Transverse colon (tissue), 4 donors: ENCODE results near the gene BAIAP3. TPM values are rescaled to one million over a fixed set of nuclear protein-coding genes. Genes with fewer than 3 reads are reported as not detected.
A peak's percentile ranks its signal among the peaks of the same experiment; 100 is the strongest.
"Not testable (repeated sequence)": the region's sequence is repeated elsewhere in the genome, so short reads cannot be mapped to it uniquely, and the experiment has no call there.

Experiments used
- DNase-seq: peaks from one replicate; pipeline ENCODE4 v3.0.0-alpha.2; 2019
- H3K27ac ChIP-seq, 4 donors: fragments of 200-600 bp; sonication (generic); 2 replicates each; pipeline ENCODE4 v1.5.1; 2016 to 2018; ENCODE audit warnings: inconsistent platforms in 4 of 4
- H3K27me3 ChIP-seq: fragments of 200-600 bp; sonication (generic); 2 replicates; pipeline ENCODE4 v1.5.1; 2017; ENCODE audit warnings: inconsistent platforms
- H3K36me3 ChIP-seq, 4 donors: fragments of 200-600 bp; sonication (generic); 2 replicates each; pipeline ENCODE4 v1.5.1; 2017 to 2019; ENCODE audit warnings: inconsistent platforms in 4 of 4
- H3K4me1 ChIP-seq, 4 donors: fragments of 200-600 bp; sonication (generic); 2 replicates each; pipeline ENCODE4 v1.5.1; 2017 to 2020; ENCODE audit warnings: inconsistent platforms in 4 of 4
- H3K4me3 ChIP-seq, 4 donors: fragments of 200-600 bp; sonication (generic); 1 replicate in 1 of 4; 2 replicates in 3 of 4; pipeline versions ENCODE4 v1.5.1 to v1.6.1; 2017 to 2019; ENCODE audit warnings: inconsistent platforms in 4 of 4
- H3K9me3 ChIP-seq, 2 donors: fragments of 200-600 bp; sonication (generic); 2 replicates each; pipeline ENCODE4 v1.5.1; 2017 to 2019; ENCODE audit warnings: inconsistent platforms in 2 of 2
- EP300 ChIP-seq: sonication (generic); formaldehyde crosslinking; IDR thresholded peaks from one replicate; pipeline ENCODE4 v1.6.1; 2017; ENCODE audit warnings: antibody characterized with exemption, low read depth
- POLR2A ChIP-seq: fragments of 450-650 bp; IDR thresholded peaks from one replicate; pipeline ENCODE4 v1.6.1; 2016; ENCODE audit warnings: antibody characterized with exemption, mild to moderate bottlenecking, moderate library complexity
- POLR2AphosphoS5 ChIP-seq, 3 donors: sonication (generic); formaldehyde crosslinking; IDR thresholded peaks; one replicate each; pipeline ENCODE4 v1.6.1; 2016; ENCODE audit warnings: antibody characterized with exemption in 3 of 3
- WGBS, 2 donors: methylation state at CpG; one replicate each; pipeline ENCODE4 v1.1.5; 2018; ENCODE audit warnings: low coverage in 1 of 2; 5-methylcytosine and 5-hydroxymethylcytosine counted together
- in situ Hi-C, 4 donors: fragments of 200-750 bp; cut with MboI; loops; one replicate each; pipeline versions ENCODE4 v1.15.0 to v1.15.1; 2017; ENCODE audit warnings: low sequenced_read_pairs in 3 of 4, low pct_ligation_motif_present in 1 of 4, low pct_unique_long_range_greater_than_20kb in 1 of 4
- intact Hi-C: fragments of 100-400 bp; cut with DNase I; formaldehyde crosslinking; loops from one replicate; pipeline ENCODE4 v1.15.1; 2023; ENCODE audit warnings: low total_unique reads
- total RNA-seq, 4 donors: library from RNA; depleted of rRNA; stranded (reverse); fragments of >200 nt; gene quantifications; one replicate each; pipeline ENCODE4 v1.1.0, GENCODE V29; 2016
- TF ChIP-seq, protein P1 (sequence below), 5 experiments: fragments of 200-600 bp in 3 of 5; fragments of 450-650 bp in 2 of 5; sonication (generic) in 3 of 5; IDR thresholded peaks; 1 replicate in 2 of 5; 2 replicates in 3 of 5; pipeline ENCODE4 v1.5.1; 2016 to 2017; ENCODE audit warnings: antibody characterized with exemption in 5 of 5, inconsistent platforms in 3 of 5, mild to moderate bottlenecking in 2 of 5, moderate library complexity in 1 of 5

BAIAP3 gene
- total RNA-seq, 4 donors from 2014 or later = 7.3 to 190 (median 11.4) TPM

GRCh38 chr16:1295465-1295864, 38.0 kb upstream of the BAIAP3 start:
- H3K9me3 ChIP-seq = no peaks in the 10 kb centered on the region
- no peak for DNase-seq
- in situ Hi-C loops (no loop called here), intact Hi-C loops (no loop called here)
- WGBS, 2 donors = 67 to 88% methylated on average over 2 to 5 of the region's 5 CpGs
- H3K4me3 ChIP-seq = no peak overlapping the region
- peaks cover under 1 to 16% (median 6%) of the 10 kb centered on the region in 4 donors for H3K4me1 ChIP-seq
- peaks cover 55% of the 10 kb centered on the region for H3K27me3 ChIP-seq
- no peaks in the 10 kb centered on the region for H3K36me3 ChIP-seq
- TF ChIP-seq POLR2AphosphoS5 (IDR thresholded peaks at IDR 0.05) (no peak), EP300 (no peak), POLR2A (no peak)
- TF ChIP-seq, protein P1, sequence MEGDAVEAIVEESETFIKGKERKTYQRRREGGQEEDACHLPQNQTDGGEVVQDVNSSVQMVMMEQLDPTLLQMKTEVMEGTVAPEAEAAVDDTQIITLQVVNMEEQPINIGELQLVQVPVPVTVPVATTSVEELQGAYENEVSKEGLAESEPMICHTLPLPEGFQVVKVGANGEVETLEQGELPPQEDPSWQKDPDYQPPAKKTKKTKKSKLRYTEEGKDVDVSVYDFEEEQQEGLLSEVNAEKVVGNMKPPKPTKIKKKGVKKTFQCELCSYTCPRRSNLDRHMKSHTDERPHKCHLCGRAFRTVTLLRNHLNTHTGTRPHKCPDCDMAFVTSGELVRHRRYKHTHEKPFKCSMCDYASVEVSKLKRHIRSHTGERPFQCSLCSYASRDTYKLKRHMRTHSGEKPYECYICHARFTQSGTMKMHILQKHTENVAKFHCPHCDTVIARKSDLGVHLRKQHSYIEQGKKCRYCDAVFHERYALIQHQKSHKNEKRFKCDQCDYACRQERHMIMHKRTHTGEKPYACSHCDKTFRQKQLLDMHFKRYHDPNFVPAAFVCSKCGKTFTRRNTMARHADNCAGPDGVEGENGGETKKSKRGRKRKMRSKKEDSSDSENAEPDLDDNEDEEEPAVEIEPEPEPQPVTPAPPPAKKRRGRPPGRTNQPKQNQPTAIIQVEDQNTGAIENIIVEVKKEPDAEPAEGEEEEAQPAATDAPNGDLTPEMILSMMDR (IDR thresholded peaks at IDR 0.05) = no peak
- H3K27ac ChIP-seq = no peak overlapping the region

DNA sequence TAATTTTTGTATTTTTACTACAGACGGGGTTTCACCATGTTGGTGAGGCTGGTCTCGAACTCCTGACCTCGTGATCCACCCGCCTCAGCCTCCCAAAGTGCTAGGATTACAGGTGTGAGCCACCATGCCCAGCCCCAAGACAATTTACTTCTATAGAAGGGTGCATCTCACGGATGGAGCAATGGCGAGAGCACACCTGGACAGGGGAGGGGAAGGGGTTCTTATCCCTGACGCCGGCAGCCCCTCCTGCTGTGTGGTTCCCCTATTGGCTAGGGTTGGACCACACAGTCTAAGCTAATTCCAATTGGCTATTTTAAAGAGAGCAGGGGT, 36.8 kb upstream of the BAIAP3 start:
- H3K4me3 ChIP-seq, intact Hi-C loops, DNase-seq, H3K27ac ChIP-seq, H3K9me3 ChIP-seq, in situ Hi-C loops, H3K36me3 ChIP-seq: not testable (repeated sequence)
- Histone ChIP-seq H3K4me1 (peaks cover 3 to 16% (median 12%) of the 10 kb centered on the region in 4 donors), H3K27me3 (peaks cover 54% of the 10 kb centered on the region)
- 64% methylated on average over 8 of the region's 8 CpGs; no CpG with 5 or more reads in 1 of the 2 donors for WGBS, 2 donors

GRCh38 chr16:1297018-1297696, 36.3 kb upstream of the BAIAP3 start:
- intact Hi-C loops = no loop called here
- no peaks in the 10 kb centered on the region for H3K36me3 ChIP-seq
- WGBS, 2 donors = 40 to 43% methylated on average over 3 to 6 of the region's 6 CpGs
- in situ Hi-C loops = no loop called here
- H3K4me3 ChIP-seq = no peak overlapping the region
- peaks cover 3 to 16% (median 12%) of the 10 kb centered on the region in 4 donors for H3K4me1 ChIP-seq
- no peak overlapping the region for H3K27ac ChIP-seq
- no peaks in the 10 kb centered on the region for H3K9me3 ChIP-seq
- TF ChIP-seq POLR2A (no peak), POLR2AphosphoS5 (IDR thresholded peaks at IDR 0.05) (peak in 1 of 3 donors; percentile 30)
- DNase-seq = peak; percentile 43
- peaks cover 49% of the 10 kb centered on the region for H3K27me3 ChIP-seq

DNA sequence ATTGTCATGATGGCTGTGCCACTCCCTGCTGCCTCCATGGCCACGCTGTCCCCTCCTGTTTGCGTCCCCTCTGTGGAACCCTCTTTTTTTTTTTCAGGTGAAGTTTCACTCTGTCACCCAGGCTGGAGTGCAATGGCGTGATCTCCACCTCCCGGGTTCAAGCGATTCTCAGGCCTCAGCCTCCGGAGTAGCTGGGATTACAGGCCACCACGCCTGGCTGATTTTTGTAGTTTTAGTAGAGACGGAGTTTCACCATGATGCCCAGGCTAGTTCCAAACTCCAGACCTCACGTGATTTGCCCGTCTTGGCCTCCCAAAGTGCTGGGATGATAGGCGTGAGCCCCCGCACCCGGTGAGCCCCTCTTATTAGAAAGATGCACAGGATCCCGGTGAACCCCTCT, 35.0 kb upstream of the BAIAP3 start:
- no peaks in the 10 kb centered on the region for H3K36me3 ChIP-seq
- 94 to 95% methylated on average over 2 to 14 of the region's 14 CpGs for WGBS, 2 donors
- no peak overlapping the region for H3K27ac ChIP-seq
- H3K27me3 ChIP-seq = peaks cover 41% of the 10 kb centered on the region
- no peaks in the 10 kb centered on the region for H3K9me3 ChIP-seq
- no peak for DNase-seq
- intact Hi-C loops = no loop called here
- in situ Hi-C loops = no loop called here
- TF ChIP-seq EP300 (no peak), POLR2AphosphoS5 (IDR thresholded peaks at IDR 0.05) (no peak), POLR2A (no peak)
- TF ChIP-seq, protein P1 (IDR thresholded peaks at IDR 0.05) = no peak
- H3K4me3 ChIP-seq = no peak overlapping the region
- H3K4me1 ChIP-seq = peaks cover 7 to 23% (median 17%) of the 10 kb centered on the region in 4 donors

DNA sequence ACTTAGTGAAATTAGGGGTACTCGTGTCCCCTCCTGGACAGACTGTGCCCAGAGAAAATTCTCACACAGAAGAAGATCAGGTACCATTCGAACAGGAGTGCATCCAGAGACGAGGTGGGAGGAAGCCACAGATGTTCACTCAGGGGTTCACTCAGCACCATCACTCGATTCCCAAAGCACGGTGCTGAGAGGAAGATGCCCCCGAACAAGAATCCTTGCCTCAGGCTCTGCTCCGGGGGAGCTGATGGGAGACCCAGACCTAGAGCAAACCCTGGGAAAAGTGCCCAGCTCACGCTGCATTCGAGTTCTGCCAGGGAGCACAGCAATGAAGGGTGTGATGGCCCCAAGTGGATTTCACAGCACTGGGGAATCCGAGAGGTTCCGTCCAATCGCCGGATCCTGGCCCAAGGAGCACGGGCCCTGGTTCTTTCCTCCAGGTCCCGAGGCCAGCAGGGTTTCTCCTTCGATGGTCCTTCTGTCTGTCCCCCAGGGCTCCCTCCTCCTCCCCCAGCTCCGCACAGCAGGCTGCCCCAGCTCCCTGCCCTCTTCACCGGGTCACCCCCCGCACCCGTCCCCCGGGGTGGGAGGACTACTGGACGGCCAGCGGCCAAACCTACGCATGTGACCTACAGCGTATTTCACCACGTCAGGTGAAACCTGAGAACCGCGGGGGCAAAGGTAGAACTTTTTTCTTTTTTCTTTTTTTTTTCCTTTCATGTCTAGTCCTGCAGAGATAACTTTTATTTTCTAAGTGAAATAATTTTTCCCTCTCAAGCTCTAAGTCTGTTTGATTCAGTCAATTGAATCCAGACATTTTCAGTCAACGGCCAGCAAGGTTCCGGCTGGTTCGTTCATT, 34.2 kb upstream of the BAIAP3 start:
- no peak for DNase-seq
- H3K27ac ChIP-seq = no peak overlapping the region
- H3K36me3 ChIP-seq = no peaks in the 10 kb centered on the region
- H3K9me3 ChIP-seq = no peaks in the 10 kb centered on the region
- WGBS, 2 donors = 40 to 63% methylated on average over 7 to 31 of the region's 31 CpGs
- in situ Hi-C loops = no loop called here
- H3K4me1 ChIP-seq = peaks cover 7 to 29% (median 24%) of the 10 kb centered on the region in 4 donors
- no peak overlapping the region for H3K4me3 ChIP-seq
- intact Hi-C loops = no loop called here
- peaks cover 35% of the 10 kb centered on the region for H3K27me3 ChIP-seq
- no peak for TF ChIP-seq POLR2AphosphoS5 (IDR thresholded peaks at IDR 0.05)
- TF ChIP-seq, protein P1 (IDR thresholded peaks at IDR 0.05) = no peak
- TF ChIP-seq EP300 = no peak
- no peak for TF ChIP-seq POLR2A
